ENCODE data around the gene LEMD1.

LEMD1 gene

GRCh38 chr1:205351984-205352713 lies 69.7 kb downstream of the LEMD1 start:
- DNase-seq = peak; percentile 91

GRCh38 chr1:205350691-205351141 lies 71.1 kb downstream of the LEMD1 start:
- DNase-seq = no peak

DNA sequence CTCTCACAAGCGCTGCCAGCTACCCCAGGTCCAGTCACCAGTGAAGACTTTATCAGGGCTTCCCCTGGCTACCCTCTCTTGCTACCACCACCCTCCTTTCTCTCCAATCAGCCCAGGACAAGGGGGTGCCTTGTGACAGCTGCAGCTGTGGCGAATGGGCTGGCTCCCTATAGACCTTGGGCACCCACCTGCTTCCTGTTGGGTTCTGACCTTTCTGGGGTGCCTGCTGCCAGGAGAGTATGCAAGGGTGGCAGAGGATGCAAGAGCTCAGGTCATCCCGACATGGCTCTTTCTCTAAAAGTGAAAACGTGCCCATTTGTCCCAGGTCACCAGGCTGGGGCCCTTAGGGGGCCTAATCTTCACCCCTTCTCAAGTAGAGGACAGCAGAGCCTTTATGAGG lies 71.7 kb downstream of the LEMD1 start:
- no peak for DNase-seq

- DNase-seq = no peak
Observed at GRCh38 chr1:205348554-205349487, 73.0 kb downstream of the LEMD1 start.

GRCh38 chr1:205346956-205347574 lies 74.8 kb downstream of the LEMD1 start:
- peak; percentile 99 for DNase-seq

DNA sequence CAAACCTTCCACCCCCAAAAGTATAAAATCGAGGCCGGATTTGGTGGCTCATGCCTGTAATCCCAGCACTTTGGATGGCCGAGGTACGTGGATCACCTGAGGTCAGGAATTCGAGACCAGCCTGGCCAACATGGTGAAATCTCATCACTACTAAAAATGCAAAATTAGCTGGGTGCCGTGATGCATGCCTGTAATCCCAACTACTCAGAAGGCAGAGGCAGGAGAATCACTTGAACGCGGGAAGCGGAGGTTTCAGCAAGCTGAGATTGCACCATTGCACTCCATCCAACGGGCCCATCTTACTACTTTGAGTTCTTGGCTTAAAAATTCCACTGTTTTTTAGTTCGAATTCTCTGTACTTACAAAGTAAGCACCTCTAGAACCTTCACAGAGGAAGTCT lies 76.1 kb downstream of the LEMD1 start:
- DNase-seq = no peak

DNA sequence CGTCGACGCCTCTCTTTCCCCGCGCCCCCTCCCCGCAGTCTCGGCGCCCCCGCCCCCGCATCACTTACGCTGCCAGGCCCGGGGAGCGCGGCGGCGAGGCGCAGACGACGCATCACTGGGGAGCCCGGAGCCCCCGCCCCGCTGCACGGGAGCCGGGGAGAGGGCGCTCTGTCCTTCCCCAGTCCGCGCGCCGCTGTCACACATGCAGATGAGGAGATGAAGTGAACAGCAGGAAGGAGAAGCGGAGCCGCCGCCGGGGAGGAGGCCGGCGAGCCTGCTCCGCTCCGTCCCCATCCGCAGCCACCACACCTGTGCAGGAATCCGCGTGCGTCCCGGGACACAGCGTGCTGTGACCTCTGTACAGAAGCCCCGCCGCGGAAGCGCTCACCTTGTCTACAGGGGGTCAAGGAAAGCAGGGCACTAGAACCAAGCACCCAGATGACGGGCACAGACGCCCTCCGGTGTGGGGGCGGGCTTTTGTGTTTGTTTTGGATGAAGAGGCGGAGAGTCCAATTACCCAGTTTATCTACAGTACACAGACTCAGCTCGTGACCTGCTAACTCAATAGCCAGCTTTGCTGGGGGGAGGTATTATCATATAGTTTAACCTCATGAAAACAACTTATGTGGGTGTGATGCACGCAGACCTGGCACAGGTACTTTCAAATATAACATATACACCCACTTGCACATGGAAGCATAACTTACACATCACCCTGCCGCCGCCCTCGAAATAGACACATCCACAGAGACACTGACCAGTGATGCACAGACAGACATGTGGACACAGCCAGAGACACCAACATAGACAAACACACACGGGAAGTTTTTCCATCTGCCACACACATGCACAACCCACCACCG lies 77.6 kb downstream of the LEMD1 start:
- peak; percentile 39 for DNase-seq

DNA sequence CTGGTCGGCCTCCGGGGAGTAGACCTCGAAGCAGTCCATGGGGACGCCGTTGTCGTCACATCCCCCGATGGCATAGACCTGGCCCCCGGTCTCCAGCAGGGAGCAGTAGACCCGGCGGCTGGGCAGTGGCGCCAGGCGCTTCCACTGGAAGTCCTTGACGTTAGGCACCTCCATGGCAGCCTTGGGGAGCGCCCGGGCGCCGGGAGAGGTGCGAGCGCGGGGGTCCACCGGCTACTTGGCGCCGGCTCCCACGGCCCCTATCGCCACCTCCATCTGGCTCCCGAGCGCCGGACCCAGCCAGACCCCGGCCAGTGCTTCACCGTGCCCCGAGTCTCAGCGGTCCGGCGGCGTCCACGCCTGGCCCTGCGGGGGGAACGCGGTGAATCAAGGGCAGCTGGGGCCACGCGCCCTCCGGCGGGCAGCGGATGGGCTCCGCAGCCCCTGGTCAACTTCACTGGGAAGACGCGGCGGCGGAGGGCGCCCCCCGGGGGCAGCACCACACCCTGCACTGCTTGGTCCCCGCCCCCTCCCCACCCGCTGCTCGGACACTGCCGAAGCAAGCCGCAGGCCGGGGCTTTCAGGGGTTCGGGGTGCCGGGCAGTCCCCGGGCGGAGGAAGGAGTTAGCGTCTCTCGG lies 78.3 kb downstream of the LEMD1 start:
- DNase-seq = no peak

DNA sequence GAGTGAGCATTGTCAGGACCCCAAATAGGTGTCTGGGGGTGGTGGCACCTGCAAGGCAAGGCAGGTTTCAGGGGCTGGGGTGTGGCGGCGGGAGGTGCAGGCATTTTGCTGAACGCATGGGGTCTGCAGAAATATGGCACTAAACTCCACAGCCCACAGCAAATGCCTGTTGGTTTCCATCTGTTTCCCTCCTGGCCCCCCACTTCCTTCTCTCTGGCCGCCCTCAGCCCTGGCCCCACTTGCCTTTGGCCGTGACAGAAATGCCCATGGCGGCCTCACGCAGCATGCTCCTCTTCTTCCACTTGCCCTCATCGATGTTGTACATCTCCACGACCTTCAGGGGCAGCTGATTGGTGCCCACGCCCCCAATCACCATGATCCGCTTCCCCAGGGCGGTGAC lies 78.9 kb downstream of the LEMD1 start:
- DNase-seq = no peak

GRCh38 chr1:205340676-205341075 lies 81.2 kb downstream of the LEMD1 start:
- DNase-seq = no peak

DNA sequence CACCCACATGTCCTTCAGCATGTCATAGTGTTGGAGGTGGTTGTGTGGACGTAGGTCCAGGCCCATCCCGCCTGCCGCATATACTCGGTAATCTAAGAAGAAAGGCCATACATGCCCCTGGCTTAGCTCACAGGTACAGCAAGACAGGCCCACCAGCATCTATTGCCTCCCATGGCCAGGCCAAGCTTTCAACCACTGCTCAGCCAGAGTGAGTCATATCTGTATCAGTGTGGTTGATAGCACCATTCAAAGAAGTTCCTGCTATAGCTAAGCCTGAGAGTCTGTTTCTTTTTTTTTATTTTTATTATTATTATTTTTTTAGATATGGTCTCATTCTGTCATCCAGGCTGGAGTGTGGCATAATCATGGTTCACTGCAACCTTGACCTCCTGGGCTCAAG lies 82.1 kb downstream of the LEMD1 start:
- DNase-seq = no peak

DNA sequence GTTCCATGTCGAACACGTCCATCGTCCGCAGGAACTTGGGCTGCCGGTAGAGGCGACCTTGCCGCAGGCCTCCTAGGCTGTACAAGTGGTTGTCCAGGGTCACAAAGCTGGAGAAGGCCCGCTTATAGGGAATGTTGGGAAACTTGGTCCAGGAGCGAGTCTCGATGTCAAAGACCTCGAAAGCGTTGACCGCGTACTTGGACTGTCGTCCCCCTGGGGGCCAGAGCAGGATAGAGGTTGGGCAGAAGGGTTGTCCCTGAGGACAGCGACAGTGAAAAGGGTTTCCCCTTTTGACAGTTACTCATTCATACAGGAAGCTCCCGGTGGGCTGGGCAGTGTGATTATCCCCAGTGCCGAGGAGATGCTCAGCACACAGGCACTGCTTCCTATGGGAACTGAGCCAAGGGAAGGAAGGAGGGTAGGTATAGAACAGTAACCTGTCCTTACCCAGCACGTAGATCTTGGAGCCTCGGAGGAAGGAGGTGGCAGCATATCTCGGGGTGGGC lies 82.6 kb downstream of the LEMD1 start:
- DNase-seq = no peak

GRCh38 chr1:205338011-205338410 lies 83.8 kb downstream of the LEMD1 start:
- no peak for DNase-seq

DNA sequence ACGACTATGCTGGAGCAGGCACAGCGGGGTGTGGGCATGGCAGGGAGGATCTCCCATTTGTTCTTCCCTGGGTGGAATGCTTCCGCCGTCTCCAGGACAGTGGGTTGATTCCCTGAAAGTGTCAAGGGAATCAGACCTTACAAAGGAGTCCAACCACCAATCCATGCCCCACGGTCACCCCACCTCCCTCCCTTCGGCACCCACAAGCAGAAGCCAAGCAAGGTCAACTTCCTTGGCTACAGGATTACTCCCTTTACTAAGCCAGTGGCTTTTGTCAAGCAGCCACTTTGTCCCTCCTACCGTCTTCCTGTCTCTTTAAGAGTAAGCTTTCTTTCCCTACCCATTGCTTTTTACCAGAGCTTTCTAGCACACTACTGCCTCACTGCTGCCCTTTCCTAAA lies 84.4 kb downstream of the LEMD1 start:
- DNase-seq = no peak

DNA sequence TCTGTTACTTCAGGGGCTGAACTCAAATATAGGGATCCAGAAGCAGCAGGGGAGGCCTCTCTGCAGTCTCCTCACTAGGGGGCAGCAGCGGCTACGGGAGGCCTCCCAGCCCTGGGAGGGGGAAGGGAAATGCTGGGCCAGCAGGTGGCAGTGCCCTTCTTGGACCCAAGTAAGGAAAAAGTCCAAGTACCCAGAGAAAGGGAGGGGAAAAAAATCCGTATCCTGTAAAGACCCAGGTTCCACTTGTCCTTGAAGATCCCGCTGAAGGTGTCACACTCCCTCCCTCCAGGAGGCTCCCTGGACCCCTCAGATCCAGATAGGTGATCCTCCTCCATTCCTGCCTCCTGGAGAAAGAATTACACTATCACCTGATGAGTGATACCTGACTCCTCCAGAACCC lies 86.2 kb downstream of the LEMD1 start:
- DNase-seq = peak; percentile 85

- DNase-seq = no peak
Observed at GRCh38 chr1:205332015-205332791, 89.7 kb downstream of the LEMD1 start.

Measured in DMS79 treated with DMSO at 0.1 percent for 48 hours (cell line).